ENCODE data around the gene PPDPF. TPM values are rescaled to one million over a fixed set of nuclear protein-coding genes. Genes with fewer than 3 reads are reported as not detected.
"Not testable (repeated sequence)": the region's sequence is repeated elsewhere in the genome, so short reads cannot be mapped to it uniquely, and the experiment has no call there.

Gene PPDPF
- polyA plus RNA-seq, 3 donors = 13.4 to 39.9 (median 26.1) TPM

GRCh38 chr20:63478346-63479302, 41.9 kb upstream of the PPDPF start:
- no peak overlapping the region for H2AFZ ChIP-seq (ENCODE audit: insufficient read depth, low read depth, low read length, poor library complexity, severe bottlenecking)
- Mint-ChIP-seq H3K9me3 (peaks cover 0 to 5% (median 0%) of the 10 kb centered on the region in 7 donors), H3K4me1 (no peaks in the 10 kb centered on the region), H3K27me3 (ENCODE audit: low read depth in 3 of 3) (peaks cover 44 to 55% (median 49%) of the 10 kb centered on the region in 3 donors), H3K4me3 (no peak overlapping the region), H3K27ac (peak overlapping the region in 2 of 7 donors; percentile 48 to 53), H3K36me3 (no peaks in the 10 kb centered on the region)
- no peaks in the 10 kb centered on the region for H3K36me3 ChIP-seq (replicated peaks in 1 of 2; ENCODE audit: control insufficient read depth in 1 of 2, insufficient read depth in 2 of 2, low read length in 2 of 2)
- H3K4me2 ChIP-seq (replicated peaks; ENCODE audit: extremely low read depth, low read length, poor library complexity, severe bottlenecking) = no peak overlapping the region
- 90% methylated on average over 28 of the region's 34 CpGs for WGBS (ENCODE audit: insufficient coverage)
- no peak for DNase-seq
- H3K4me3 ChIP-seq (replicated peaks in 1 of 3; ENCODE audit: low read depth in 2 of 3, low read length in 3 of 3) = no peak overlapping the region
- no peak overlapping the region for H3K27ac ChIP-seq (ENCODE audit: low read depth in 1 of 2, low read length in 2 of 2)
- H3K9me3 ChIP-seq (replicated peaks in 1 of 2; ENCODE audit: control insufficient read depth in 1 of 2, insufficient read depth in 1 of 2, low read length in 2 of 2) = no peaks in the 10 kb centered on the region
- H3K4me1 ChIP-seq (ENCODE audit: control insufficient read depth in 1 of 2, insufficient read depth in 2 of 2, low read length in 2 of 2) = no peaks in the 10 kb centered on the region
- no peaks in the 10 kb centered on the region for H4K20me1 ChIP-seq (ENCODE audit: insufficient read depth, low read length)
- no peak for TF ChIP-seq CTCF (IDR thresholded peaks at IDR 0.05)
- no peak overlapping the region for H3K9ac ChIP-seq (ENCODE audit: insufficient read depth, low read length, poor library complexity, severe bottlenecking)
- peaks cover 3 to 29% of the 10 kb centered on the region in 2 donors for H3K27me3 ChIP-seq (ENCODE audit: control insufficient read depth in 2 of 2, insufficient read depth in 2 of 2, low read length in 2 of 2)
- no peaks in the 10 kb centered on the region for H3K79me2 ChIP-seq (ENCODE audit: insufficient read depth, low read length)
- intact Hi-C loops (cut with micrococcal nuclease) = no loop called here

- intact Hi-C loops (cut with micrococcal nuclease); H3K4me3 ChIP-seq (replicated peaks in 1 of 3; ENCODE audit: low read depth in 2 of 3, low read length in 3 of 3); H3K4me1 ChIP-seq (ENCODE audit: control insufficient read depth in 1 of 2, insufficient read depth in 2 of 2, low read length in 2 of 2); H2AFZ ChIP-seq (ENCODE audit: insufficient read depth, low read depth, low read length, poor library complexity, severe bottlenecking); H3K27ac ChIP-seq (ENCODE audit: low read depth in 1 of 2, low read length in 2 of 2); H3K4me2 ChIP-seq (replicated peaks; ENCODE audit: extremely low read depth, low read length, poor library complexity, severe bottlenecking); H3K79me2 ChIP-seq (ENCODE audit: insufficient read depth, low read length); H3K36me3 Mint-ChIP-seq; H3K27ac Mint-ChIP-seq; DNase-seq; H3K9me3 ChIP-seq (replicated peaks in 1 of 2; ENCODE audit: control insufficient read depth in 1 of 2, insufficient read depth in 1 of 2, low read length in 2 of 2); H4K20me1 ChIP-seq (ENCODE audit: insufficient read depth, low read length); H3K4me1 Mint-ChIP-seq; H3K9me3 Mint-ChIP-seq; H3K36me3 ChIP-seq (replicated peaks in 1 of 2; ENCODE audit: control insufficient read depth in 1 of 2, insufficient read depth in 2 of 2, low read length in 2 of 2); H3K9ac ChIP-seq (ENCODE audit: insufficient read depth, low read length, poor library complexity, severe bottlenecking): not testable (repeated sequence)
- H3K27me3 ChIP-seq (ENCODE audit: control insufficient read depth in 2 of 2, insufficient read depth in 2 of 2, low read length in 2 of 2) = peaks cover 0 to 16% of the 10 kb centered on the region in 2 donors
- Mint-ChIP-seq H3K4me3 (peak overlapping the region in 1 of 2 donors; percentile 31), H3K27me3 (ENCODE audit: low read depth in 3 of 3) (peaks cover 35 to 53% (median 41%) of the 10 kb centered on the region in 3 donors)
- 67% methylated on average over 24 of the region's 32 CpGs for WGBS (ENCODE audit: insufficient coverage)
Observed at GRCh38 chr20:63479695-63480419, 40.7 kb upstream of the PPDPF start.
